GM12872 (cell line): Measurements from ENCODE around the gene CLDN15.

ENCODE experiments used
- CTCF ChIP-seq: IDR thresholded peaks from 3 replicates; pipeline ENCODE4 v1.5.1; 2011; ENCODE audit warnings: low read depth, mild to moderate bottlenecking, low read length, moderate library complexity; ENCODE audit not compliant: insufficient read depth

The CLDN15 gene

GRCh38 chr7:101220295-101220694, 17.3 kb downstream of the CLDN15 start:
- no peak for TF ChIP-seq CTCF

DNA sequence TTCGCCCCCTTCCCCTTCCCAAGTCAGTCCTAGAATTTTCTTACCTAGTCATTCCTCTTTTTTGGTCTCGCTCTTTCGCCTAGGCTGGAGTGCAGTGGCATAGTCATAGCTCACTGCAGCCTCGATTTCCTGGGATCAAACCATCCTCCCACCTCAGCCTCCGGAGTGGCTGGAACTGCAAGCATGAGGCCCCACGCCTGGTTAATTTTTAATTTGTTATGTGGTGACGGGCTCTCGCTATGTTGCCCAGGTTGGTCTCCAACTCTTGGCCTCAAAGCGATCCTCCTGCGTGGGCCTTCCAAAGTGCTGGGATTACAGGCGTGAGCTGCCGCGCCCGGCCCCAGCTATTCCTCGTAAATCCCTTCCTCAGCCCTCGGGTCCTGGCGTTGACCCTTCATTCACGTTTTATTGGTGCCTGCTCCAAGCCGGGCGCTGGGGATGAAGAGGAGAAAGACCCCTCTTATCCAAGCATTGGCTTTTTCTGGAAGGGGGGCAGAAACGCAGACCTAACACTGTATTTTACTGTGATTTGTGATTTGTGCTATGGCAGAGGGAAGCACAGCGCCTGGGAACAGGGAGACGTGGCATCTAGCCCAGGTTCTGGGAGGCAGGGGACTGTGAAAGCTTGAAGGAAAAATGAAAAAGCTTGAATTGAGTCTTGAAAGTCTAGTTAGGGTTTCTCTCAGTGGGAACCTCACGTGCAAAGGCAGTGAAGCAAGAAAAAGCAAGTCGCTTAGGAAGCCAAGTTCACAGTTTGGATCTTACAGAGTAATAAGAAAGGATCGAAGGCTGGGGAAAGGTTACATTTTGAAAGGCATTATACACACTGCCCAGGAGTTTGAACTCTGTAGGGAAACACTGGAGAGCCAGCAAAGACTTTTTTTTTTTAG, 19.1 kb downstream of the CLDN15 start:
- no peak for TF ChIP-seq CTCF

GRCh38 chr7:101217388-101218235, 20.0 kb downstream of the CLDN15 start, which contains the start of the genes PLOD3 and ZNHIT1:
Gene PLOD3, minus strand, starts transcription at chr7:101217581. Its CDS starts 307 bp downstream, at chr7:101217274.
Gene ZNHIT1, plus strand, starts transcription at chr7:101218165. Its CDS starts 31 bp downstream, at chr7:101218196.
- no peak for TF ChIP-seq CTCF

- TF ChIP-seq CTCF = no peak
These were observed 20.7 kb downstream of the CLDN15 start for GRCh38 chr7:101216860-101217387.

DNA sequence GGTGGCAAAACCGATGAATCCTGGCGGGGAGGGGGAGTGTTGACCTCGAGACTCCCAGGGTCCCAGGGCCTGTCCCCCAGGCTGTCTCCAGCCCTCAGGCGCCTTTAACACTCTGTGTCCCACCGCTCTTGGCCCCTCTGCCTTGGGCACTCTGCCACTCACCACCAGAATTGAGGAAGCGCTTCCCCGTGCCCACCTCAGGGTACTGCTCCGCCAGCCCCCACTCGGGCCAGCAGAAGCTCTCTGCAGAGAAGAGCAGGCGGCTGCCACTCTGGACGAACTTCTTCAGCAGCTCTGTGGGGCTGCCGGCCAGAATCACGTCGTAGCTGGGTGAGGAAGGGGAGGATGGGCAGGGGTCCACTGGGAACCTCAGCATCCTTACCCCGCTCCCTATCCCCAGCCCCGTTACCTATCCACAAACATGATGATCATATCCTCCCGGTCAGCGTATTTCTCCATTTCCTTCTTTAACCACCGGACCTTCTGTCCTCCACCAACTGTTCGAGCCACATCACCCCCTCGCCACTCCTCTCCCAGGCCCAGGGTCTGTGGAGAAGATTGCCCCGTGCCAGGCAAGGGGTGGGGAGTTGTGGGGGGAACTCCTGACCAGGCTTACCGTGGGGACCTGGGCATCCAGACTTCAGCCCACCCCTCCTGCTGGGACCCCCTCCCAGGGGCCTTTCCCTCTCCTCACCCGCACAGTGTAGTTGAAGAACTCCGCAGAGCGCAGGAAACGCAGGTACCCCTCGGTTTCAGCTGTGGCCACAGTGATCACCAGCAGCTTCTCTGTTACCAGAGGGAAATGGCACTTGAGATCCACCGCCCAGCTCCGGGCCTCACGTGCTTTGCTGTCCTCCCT, 21.4 kb downstream of the CLDN15 start:
- no peak for TF ChIP-seq CTCF

- TF ChIP-seq CTCF = no peak
These were observed 25.6 kb downstream of the CLDN15 start for GRCh38 chr7:101212014-101212413.
